GOT3 (cell line): ENCODE results near the gene PADI3.
"Not testable (repeated sequence)": the region's sequence is repeated elsewhere in the genome, so short reads cannot be mapped to it uniquely, and the experiment has no call there.

Source experiments
- DNase-seq: peaks from one replicate; lab custom pipeline; 2025; ENCODE audit warnings: mixed read lengths; lab: John Stamatoyannopoulos, UW

PADI3 gene

GRCh38 chr1:17216078-17216477 lies 32.8 kb upstream of the PADI3 start:
- no peak for DNase-seq

GRCh38 chr1:17217607-17218006 lies 31.3 kb upstream of the PADI3 start:
- DNase-seq: no peak

GRCh38 chr1:17218939-17219338 lies 30.0 kb upstream of the PADI3 start:
- no peak for DNase-seq

DNA sequence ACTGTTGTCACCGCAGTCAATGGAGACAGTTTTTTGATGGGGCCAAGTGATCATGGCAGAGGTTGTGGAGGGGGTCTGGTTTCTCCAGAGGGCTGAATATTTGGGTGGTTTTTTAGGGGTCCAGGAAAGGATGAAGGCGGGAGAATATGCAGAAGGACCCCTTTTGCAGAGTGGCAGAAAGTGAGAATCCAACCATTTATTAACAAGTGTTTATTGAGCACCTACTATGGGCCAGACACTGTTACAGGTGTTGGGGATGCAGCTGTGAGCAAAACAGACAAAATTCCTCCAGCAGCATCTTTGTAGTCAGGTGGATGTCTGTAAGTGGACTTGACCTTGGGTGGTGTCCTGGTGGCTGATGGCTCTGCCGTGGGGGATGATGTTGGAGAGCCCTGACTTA lies 28.6 kb upstream of the PADI3 start:
- no peak for DNase-seq

GRCh38 chr1:17222557-17222956 lies 26.3 kb upstream of the PADI3 start:
- no peak for DNase-seq

- DNase-seq: no peak
These were observed 24.5 kb upstream of the PADI3 start for GRCh38 chr1:17224434-17224833.

- no peak for DNase-seq
These were observed 23.8 kb upstream of the PADI3 start for GRCh38 chr1:17225140-17225539.

DNA sequence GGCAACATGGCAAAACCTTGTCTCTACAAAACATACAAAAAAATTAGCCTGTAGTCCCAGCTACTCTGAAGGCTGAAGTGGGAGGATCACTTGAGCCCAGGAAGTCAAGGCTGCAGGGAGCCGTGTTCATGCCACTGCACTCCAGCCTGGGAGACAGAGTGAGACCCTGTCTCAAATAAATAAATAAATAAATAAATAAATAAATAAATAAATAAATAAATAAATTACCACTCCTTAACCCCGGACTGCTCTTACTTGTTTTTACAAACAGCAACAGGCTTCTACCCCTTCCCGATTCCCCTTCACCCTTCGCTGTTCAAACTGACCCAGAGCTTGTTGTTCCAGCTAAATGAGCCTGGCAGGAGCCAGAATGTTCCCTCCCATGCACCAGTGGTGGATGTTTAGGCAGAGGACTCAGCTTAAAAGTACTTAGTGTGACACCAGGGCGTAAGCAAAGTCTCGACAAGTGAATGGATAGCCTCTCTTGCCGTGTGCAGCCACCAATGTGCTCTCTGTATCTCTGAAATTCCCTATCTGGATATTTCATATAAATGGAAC lies 21.5 kb upstream of the PADI3 start:
- no peak for DNase-seq

GRCh38 chr1:17228619-17229018 lies 20.3 kb upstream of the PADI3 start:
- no peak for DNase-seq

GRCh38 chr1:17229379-17229778 lies 19.5 kb upstream of the PADI3 start:
- DNase-seq: no peak

GRCh38 chr1:17230106-17230505 lies 18.8 kb upstream of the PADI3 start:
- no peak for DNase-seq

DNA sequence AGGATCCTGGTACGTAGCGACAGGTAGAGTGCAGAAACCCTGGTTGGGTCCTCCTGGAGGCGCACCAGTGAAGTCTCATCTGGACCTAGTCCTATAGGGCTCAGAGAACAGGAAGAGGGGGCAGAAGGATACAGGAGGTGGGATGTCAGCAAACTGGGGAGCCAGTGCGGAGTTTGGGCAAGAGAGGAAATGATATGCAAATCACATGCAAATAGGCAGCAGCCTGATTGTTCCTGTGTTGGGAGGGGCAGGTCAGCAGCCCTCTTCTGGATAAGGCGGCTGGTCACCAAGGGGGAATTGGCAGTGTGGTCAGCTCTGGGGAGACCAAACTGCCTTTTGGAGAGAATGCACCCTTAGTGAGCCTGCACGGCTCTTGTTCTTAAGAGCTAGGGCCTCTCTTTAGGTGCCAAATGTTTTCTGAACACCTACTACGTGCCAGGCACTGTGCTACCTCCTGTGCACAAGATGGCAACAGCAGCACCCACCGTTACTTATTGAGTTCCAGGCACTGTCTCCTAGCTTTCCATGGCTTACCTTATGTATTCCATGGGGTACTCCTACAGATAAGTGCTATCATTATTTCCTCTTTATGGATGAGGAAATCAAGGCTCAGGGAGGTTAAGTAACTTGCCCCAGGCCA lies 18.1 kb upstream of the PADI3 start:
- no peak for DNase-seq

DNA sequence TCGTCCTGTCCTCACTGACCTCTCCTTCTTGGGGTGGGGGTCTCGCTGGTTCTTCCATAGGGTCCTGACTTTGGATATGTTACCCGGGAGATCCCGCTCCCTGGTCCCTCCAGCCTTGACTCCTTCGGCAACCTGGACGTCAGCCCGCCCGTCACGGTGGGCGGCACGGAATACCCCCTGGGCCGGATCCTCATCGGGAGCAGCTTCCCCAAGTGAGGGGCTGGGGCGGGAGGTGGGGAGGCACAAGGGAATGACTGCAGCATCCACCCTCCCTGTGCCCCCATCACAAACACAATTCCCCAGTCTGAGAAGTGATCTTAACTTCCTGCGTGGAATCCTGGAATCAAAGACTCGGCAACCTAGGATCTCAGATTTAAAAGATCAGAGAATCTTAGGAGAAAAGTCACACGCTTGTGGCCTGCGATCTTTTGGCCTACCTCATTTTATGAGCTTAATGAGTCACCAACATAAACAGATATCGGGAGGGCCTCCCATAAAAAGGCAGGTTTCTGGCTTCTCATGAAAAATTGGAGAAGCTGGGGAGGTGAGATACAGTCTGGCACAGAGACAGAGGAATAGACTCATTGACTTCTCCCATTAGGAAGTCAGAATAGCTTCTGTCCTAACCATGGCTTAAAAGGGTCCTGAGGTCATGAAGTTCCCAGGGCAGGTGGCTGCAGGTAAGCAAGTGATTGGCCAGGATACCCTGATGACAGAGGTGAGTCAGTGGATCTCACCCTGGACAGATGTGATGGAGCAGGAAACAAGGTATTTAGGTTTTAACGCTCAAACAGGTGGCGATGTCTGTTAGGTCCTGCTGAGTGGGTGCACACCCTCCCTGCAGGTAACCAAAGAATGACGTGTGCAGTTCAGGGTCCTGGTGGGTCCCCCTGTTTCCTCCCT lies 15.9 kb upstream of the PADI3 start:
- DNase-seq: no peak

DNA sequence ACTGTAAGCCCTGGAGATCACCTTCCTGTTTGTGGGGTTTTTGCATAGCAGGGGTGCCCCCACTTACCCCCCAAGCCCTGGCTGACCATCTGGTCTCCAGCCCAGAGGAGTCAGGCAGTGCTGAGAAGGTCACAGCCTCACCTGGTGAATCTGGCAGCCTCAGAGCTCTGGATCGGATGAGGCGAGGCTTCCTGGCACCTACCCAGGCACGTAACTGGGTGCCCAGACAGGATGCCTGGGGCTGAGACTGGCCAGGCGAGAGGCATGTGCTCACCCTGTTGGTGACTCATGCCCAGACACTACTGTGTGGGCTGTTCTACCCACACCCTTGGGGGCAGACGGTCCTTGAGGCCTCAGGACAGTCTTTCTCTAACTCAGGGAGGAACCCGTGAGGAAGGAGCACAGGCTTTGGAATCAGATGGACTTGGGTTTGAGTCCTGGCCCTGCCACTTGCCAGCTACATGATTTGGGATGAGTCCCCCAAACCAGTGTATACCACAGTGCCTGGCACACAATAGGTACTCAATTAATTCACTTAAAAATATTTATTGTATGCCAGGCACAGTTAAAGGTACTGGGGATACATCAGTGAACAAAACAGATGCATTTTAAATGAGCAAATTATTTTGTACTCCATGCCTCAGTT lies 15.1 kb upstream of the PADI3 start:
- peak; percentile 43 for DNase-seq

GRCh38 chr1:17234405-17234804 lies 14.5 kb upstream of the PADI3 start:
- DNase-seq: no peak

- DNase-seq: no peak
These were observed 13.6 kb upstream of the PADI3 start for GRCh38 chr1:17235135-17235885.

- peak; percentile 24 for DNase-seq
These were observed 11.9 kb upstream of the PADI3 start for GRCh38 chr1:17236779-17237560.

DNA sequence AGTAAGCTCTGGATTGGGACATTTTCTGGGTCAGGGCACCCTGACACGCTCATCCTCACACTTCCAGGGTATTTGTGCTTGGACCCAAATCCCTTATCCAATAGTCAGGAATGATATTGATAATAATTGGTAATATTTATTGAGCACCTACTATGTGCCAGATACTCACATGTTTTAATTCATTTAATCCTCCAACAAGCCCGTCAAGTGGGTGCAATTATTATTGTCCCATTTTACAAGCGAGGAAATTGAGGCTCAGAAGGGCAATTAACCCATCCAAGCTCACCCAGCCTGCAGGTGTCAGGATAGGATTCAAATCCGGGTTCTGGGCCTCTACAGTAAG lies 11.4 kb upstream of the PADI3 start:
- no peak for DNase-seq

DNA sequence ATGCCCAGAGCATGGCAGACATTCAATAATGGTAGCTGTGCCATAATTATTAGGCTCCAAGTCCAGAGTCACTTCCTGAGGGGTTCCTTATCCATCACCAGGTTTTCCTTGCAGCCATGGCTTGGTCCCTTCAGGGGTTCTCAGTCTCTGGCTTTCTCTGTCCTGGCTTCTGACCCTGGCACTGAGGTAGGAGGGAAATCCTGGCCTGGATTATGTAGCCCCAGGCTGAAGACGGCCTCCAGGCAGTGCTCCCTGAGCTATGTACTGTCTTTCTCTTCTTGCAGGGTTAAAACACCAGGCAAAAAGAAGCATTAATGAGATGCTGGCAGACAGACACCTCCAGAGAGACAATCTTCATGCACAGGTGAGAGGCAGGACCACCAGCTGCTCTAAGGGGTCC lies 9.5 kb upstream of the PADI3 start:
- no peak for DNase-seq

- DNase-seq: not testable (repeated sequence)
These were observed 7.7 kb upstream of the PADI3 start for GRCh38 chr1:17241011-17241779.

DNA sequence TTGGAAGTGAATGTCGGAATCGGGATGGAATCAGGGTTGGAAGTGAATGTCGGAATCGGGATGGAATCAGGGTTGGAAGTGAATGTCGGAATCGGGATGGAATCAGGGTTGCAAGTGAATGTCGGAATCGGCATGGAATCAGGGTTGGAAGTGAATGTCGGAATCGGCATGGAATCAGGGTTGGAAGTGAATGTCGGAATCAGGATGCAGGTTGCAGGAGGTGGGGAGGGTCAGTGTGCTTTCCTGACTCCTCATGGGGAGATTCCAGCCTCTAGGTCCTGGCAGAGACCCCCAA lies 7.2 kb upstream of the PADI3 start:
- not testable (repeated sequence) for DNase-seq
